ENCODE data around the gene CPSF2. TPM values are rescaled to one million over a fixed set of nuclear protein-coding genes. Genes with fewer than 3 reads are reported as not detected.

Gene CPSF2
- total RNA-seq, 1 experiment from 2014 or later, result 129 TPM

DNA sequence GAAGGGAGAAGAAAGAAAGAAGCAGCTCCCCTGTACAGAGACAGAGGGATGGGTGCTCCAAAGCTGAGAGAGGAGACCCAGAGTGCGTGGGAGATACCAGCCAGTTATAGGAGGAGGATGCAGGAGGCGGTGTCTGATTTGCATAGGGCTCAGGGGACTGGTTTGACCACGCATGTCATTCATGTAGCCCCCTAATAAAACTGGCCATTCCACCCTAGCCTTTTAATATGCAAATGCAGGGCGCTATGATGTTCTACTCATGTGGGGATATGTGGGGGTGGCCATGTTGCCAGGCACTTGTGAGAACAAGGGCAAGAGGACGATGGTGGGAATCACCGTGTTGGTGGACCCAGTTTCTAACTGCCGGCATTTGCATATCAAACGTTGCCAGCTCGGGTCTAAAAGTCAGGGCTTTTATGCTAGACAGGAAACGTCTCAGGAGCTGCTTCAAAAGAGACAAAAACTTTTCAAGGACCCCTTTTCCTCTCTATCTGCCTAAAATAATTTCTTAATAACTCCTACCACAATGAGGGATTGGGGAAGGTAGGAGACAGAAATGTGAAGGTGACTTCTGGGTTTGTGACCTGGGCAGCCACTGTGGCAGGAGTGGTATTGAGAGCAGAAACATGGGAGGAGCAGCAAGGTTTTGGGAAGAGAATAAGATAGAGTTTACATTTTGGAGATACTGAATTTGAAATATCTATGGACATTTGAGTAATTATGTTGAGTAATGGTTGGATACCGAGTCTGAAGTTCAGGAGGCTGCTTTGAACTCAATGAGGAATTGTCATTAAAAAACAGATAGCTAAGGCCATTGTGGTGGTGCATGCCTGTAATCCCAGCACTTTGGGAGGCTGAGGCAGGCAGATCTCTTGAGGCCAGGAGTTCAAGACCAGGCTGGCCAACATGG is 13.2 kb upstream of the CPSF2 start:
- POLR2A ChIA-PET (ENCODE audit: low non-redundant PET), result no interaction called here
- CTCF ChIA-PET, result no interaction called here
- no TSS peak for BruUV-seq (replicated peaks)
- H3K36me3 ChIP-seq (ENCODE audit: insufficient read depth, low read length, poor library complexity, severe bottlenecking), result no peaks in the 10 kb centered on the region
- H3K4me1 ChIP-seq (ENCODE audit: insufficient read depth, low read length, poor library complexity, severe bottlenecking), result peaks cover 5% of the 10 kb centered on the region
- H3K27me3 ChIP-seq (replicated peaks; ENCODE audit: insufficient read depth, low read depth, low read length, poor library complexity), result no peaks in the 10 kb centered on the region
- intact Hi-C loops (cut with micrococcal nuclease; ENCODE audit: unreplicated experiment), result no loop called here
- peak; percentile 19 for DNase-seq (ENCODE audit: low spot score)
- no peak overlapping the region for H3K27ac ChIP-seq (ENCODE audit: low read depth, low read length, poor library complexity, severe bottlenecking)
- no peak for TF ChIP-seq EZH2 (IDR thresholded peaks at IDR 0.05; ENCODE audit: borderline replicate concordance, low read depth, low read length, poor library complexity, severe bottlenecking)
- no peaks in the 10 kb centered on the region for H3K9me3 ChIP-seq (ENCODE audit: low read depth, low read length, poor library complexity, severe bottlenecking)
- H3K4me3 ChIP-seq (ENCODE audit: low read depth, low read length, poor library complexity, severe bottlenecking), result no peak overlapping the region

DNA sequence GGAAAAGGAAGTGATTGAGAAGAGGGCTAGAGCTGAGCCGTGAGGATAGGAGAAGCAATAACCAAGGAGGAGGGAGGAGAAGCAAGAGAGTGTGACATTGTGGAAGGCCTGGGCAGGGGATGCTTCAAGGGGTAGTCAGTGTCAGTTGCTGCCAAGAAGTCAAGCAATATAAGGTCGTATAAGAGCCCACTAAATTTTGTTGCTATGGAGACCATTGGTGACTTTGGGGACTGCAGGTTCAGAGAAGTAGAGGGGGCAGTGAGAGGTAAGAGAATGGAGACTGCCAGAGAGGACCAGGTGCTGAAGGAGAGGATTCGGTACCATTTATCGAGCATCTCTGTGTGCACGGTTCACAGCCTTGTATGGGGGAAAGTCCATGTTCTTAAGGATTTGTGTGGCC is 12.3 kb upstream of the CPSF2 start:
- no peak for DNase-seq (ENCODE audit: low spot score)
- intact Hi-C loops (cut with micrococcal nuclease; ENCODE audit: unreplicated experiment), result no loop called here
- Histone ChIP-seq H3K4me1 (ENCODE audit: insufficient read depth, low read length, poor library complexity, severe bottlenecking) (peaks cover 5% of the 10 kb centered on the region), H3K27me3 (replicated peaks; ENCODE audit: insufficient read depth, low read depth, low read length, poor library complexity) (no peaks in the 10 kb centered on the region), H3K4me3 (ENCODE audit: low read depth, low read length, poor library complexity, severe bottlenecking) (no peak overlapping the region), H3K9me3 (ENCODE audit: low read depth, low read length, poor library complexity, severe bottlenecking) (no peaks in the 10 kb centered on the region), H3K27ac (ENCODE audit: low read depth, low read length, poor library complexity, severe bottlenecking) (no peak overlapping the region), H3K36me3 (ENCODE audit: insufficient read depth, low read length, poor library complexity, severe bottlenecking) (no peaks in the 10 kb centered on the region)
- ChIA-PET POLR2A (ENCODE audit: low non-redundant PET) (no interaction called here), CTCF (no interaction called here)
- no TSS peak for BruUV-seq (replicated peaks)
- TF ChIP-seq EZH2 (IDR thresholded peaks at IDR 0.05; ENCODE audit: borderline replicate concordance, low read depth, low read length, poor library complexity, severe bottlenecking), result no peak
- no peak for TF ChIP-seq CTCF (conservative IDR thresholded peaks at IDR 0.05; ENCODE audit: low read depth, low read length)

GRCh38 chr14:92121207-92121669 is 531 bp upstream of the CPSF2 start:
- TF ChIP-seq EZH2 (IDR thresholded peaks at IDR 0.05; ENCODE audit: borderline replicate concordance, low read depth, low read length, poor library complexity, severe bottlenecking) (no peak), CTCF (conservative IDR thresholded peaks at IDR 0.05; ENCODE audit: low read depth, low read length) (no peak)
- intact Hi-C loops (cut with micrococcal nuclease; ENCODE audit: unreplicated experiment), result no loop called here
- ChIA-PET POLR2A (ENCODE audit: low non-redundant PET) (interaction anchor here (0.6 to 1.0 kb wide), 2 partner anchors 15 to 612 kb away, joined by 3 to 5 read pairs; partner anchors contain the start of gene PPP4R3A), CTCF (interaction anchor here (2.1 kb wide), 1 partner anchor 14 kb away, joined by 19 read pairs; the partner anchor contains the start of gene ATXN3)
- peak; percentile 42 for DNase-seq (ENCODE audit: low spot score)
- Histone ChIP-seq H3K4me3 (ENCODE audit: low read depth, low read length, poor library complexity, severe bottlenecking) (peak overlapping the region; percentile 90), H3K27me3 (replicated peaks; ENCODE audit: insufficient read depth, low read depth, low read length, poor library complexity) (no peaks in the 10 kb centered on the region), H3K27ac (ENCODE audit: low read depth, low read length, poor library complexity, severe bottlenecking) (peak overlapping the region; percentile 99), H3K36me3 (ENCODE audit: insufficient read depth, low read length, poor library complexity, severe bottlenecking) (peaks cover 34% of the 10 kb centered on the region), H3K4me1 (ENCODE audit: insufficient read depth, low read length, poor library complexity, severe bottlenecking) (peaks cover 8% of the 10 kb centered on the region), H3K9me3 (ENCODE audit: low read depth, low read length, poor library complexity, severe bottlenecking) (no peaks in the 10 kb centered on the region)
- TSS peak; percentile 63 for BruUV-seq (replicated peaks)
